ENCODE measurements around the gene TEX55.

DNA sequence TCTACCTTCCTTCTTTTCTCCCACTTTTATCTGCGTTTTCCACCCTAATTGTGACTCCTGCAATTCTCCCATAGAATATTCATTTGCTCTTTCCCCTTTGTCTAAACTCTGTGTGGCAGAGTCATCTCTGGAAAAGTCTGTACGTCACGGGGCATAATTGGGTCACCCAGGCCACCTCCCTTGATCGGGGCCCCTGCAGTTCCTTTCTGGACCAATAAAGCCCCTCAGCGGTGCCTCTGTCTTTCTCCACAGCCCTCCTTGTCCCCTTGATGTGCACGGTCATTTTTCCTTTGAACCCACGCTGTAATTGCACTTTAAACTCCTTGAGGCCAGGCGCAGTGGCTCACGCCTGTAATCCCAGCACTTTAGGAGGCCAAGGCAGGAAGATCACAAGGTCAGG is 38.1 kb downstream of the TEX55 start:
- TF ChIP-seq, protein P1, sequence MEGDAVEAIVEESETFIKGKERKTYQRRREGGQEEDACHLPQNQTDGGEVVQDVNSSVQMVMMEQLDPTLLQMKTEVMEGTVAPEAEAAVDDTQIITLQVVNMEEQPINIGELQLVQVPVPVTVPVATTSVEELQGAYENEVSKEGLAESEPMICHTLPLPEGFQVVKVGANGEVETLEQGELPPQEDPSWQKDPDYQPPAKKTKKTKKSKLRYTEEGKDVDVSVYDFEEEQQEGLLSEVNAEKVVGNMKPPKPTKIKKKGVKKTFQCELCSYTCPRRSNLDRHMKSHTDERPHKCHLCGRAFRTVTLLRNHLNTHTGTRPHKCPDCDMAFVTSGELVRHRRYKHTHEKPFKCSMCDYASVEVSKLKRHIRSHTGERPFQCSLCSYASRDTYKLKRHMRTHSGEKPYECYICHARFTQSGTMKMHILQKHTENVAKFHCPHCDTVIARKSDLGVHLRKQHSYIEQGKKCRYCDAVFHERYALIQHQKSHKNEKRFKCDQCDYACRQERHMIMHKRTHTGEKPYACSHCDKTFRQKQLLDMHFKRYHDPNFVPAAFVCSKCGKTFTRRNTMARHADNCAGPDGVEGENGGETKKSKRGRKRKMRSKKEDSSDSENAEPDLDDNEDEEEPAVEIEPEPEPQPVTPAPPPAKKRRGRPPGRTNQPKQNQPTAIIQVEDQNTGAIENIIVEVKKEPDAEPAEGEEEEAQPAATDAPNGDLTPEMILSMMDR (conservative IDR thresholded peaks at IDR 0.05; ENCODE audit: low read depth, low read length) = no peak
- TF ChIP-seq FOS (IDR thresholded peaks at IDR 0.05; ENCODE audit: low read depth, low read length) (no peak), RFX5 (IDR thresholded peaks at IDR 0.05; ENCODE audit: low read depth, low read length) (no peak), POLR2A (IDR thresholded peaks at IDR 0.05; ENCODE audit: low read depth, low read length) (no peak), NFE2L2 (IDR thresholded peaks at IDR 0.05; ENCODE audit: low read depth, low read length) (no peak)
- TF ChIP-seq, protein P2, sequence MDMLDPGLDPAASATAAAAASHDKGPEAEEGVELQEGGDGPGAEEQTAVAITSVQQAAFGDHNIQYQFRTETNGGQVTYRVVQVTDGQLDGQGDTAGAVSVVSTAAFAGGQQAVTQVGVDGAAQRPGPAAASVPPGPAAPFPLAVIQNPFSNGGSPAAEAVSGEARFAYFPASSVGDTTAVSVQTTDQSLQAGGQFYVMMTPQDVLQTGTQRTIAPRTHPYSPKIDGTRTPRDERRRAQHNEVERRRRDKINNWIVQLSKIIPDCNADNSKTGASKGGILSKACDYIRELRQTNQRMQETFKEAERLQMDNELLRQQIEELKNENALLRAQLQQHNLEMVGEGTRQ (IDR thresholded peaks at IDR 0.05; ENCODE audit: low read depth, low read length) = no peak
- TF ChIP-seq, protein P3, sequence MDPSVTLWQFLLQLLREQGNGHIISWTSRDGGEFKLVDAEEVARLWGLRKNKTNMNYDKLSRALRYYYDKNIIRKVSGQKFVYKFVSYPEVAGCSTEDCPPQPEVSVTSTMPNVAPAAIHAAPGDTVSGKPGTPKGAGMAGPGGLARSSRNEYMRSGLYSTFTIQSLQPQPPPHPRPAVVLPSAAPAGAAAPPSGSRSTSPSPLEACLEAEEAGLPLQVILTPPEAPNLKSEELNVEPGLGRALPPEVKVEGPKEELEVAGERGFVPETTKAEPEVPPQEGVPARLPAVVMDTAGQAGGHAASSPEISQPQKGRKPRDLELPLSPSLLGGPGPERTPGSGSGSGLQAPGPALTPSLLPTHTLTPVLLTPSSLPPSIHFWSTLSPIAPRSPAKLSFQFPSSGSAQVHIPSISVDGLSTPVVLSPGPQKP (IDR thresholded peaks at IDR 0.05; ENCODE audit: borderline replicate concordance, low read depth, low read length) = no peak

Measured in IMR-90 (cell line).